ENCODE data around the gene FGF14.

Gene FGF14

GRCh38 chr13:102309110-102309509, 92.7 kb downstream of the FGF14 start:
- DNase-seq: no peak

DNA sequence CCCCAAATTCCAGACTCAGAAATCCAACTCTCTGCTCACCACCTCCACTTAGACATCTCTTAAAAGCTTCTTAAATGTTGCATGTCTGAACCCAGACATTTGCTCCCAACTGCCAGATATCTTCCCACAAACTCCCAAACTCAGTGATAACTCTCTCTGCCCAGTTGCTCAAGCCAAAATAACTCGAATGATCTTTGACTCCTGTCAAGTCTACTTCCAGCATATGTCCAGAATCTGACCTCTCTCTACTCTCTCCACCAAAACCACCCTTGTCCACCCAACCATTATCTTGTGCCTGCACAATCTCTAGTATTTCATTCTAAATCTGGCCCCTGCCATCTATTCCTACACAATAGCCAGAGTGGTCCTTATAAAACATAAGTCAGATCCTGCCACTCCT, 99.3 kb downstream of the FGF14 start:
- DNase-seq: no peak

DNA sequence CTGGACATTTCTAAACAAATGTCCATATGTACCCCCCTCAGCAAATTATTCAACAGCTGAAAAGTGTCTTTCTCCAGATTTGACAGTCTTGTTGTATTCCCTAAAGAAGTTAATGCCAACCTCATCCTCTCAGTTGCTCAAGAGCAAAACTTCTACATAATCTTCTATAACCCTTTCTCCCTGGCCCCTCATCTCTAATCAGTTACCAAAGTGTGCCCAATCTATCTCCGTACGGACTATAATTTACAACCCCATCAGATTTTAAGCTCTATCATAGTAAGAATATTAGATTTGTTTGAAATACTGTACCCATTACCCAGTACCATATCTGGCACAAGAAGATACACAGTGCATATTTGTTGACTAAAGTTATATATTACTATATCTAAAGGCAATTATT, 101.5 kb downstream of the FGF14 start:
- DNase-seq: no peak

DNA sequence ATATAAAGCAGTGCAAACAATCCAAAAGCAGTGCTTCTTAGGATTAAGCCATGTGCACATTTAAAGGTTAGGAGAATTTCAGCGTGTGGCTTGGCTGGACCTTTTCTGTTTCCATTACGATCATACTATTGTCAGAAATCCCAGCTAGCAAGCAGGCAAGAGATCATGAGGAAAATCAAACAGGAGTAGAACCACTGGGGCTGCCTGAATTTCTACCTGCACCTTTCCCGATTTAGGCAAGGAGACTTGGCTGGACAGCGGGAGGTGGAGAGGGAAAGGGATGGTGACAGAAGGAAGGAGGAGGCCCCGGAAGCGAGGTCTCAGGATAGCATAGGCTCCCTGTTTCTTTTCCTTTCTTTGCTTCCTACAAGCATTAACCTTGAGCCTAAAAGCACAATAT, 102.5 kb downstream of the FGF14 start:
- no peak for DNase-seq

GRCh38 chr13:102298051-102298450, 103.8 kb downstream of the FGF14 start:
- DNase-seq: no peak

- no peak for DNase-seq
Observed at GRCh38 chr13:102295316-102296048, 106.4 kb downstream of the FGF14 start.

GRCh38 chr13:102294407-102295018, 107.3 kb downstream of the FGF14 start:
- DNase-seq: no peak

GRCh38 chr13:102293723-102294122, 108.1 kb downstream of the FGF14 start:
- DNase-seq: no peak

GRCh38 chr13:102291587-102292218, 110.1 kb downstream of the FGF14 start:
- no peak for DNase-seq

- DNase-seq: no peak
Observed at GRCh38 chr13:102289606-102290005, 112.2 kb downstream of the FGF14 start.

GRCh38 chr13:102286326-102286725, 115.5 kb downstream of the FGF14 start:
- DNase-seq: no peak

- no peak for DNase-seq
Observed at GRCh38 chr13:102280366-102280765, 121.5 kb downstream of the FGF14 start.

DNA sequence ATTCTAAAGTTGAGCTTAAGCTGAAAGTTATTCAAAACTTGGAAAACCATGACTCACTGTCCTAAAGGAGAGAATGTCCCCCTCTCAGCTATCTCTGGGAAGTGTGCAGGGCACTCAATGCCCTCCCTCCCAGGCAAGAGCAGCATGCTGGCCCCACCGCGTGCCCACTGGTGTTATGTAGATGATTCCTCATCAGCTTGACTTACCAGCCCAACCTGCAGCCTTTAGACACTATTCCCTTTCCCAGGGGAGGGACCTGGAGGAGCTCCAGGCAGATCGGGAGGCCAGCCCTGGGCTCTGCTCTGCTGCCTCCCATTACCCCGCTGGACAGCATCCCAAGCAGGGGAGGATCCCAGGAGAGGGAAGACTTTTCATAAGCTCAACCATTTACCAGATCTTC, 124.6 kb downstream of the FGF14 start:
- DNase-seq: no peak

DNA sequence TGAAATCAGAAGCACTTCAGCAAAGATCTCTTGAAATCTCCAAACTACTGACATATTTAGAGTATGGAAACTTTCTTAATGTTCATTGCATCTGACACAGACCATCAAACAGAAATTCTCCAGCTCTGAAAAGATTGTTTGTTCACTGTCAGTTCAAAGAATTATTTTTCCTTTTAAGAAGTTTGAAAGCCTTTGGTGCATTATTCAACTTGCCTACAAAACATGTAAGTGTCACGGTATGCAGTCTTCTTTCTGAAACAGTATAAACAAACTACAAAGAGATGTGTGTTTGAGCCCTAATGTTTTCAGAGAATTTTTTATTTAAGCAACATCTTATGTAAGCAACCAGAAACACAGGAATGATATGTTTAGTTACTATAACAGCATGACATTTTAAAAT, 125.4 kb downstream of the FGF14 start:
- DNase-seq: no peak

DNA sequence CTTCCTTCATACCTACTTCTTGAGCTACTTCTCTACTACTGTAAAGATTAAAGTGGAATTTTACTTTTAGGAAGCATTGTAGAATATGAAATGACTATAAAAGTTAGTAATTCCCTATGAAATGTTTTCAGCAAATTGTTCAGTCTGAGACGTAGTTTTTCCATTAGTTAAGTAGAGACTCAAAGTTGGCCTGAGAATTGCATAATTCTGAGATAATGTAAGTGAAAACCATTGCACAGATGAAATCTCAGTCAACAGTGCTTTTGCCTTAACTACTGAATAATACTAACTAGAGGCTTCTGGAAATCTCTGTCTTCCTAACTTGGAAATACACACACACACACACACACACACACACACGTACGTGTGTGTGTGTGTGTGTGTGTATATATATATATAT, 125.9 kb downstream of the FGF14 start:
- no peak for DNase-seq

DNA sequence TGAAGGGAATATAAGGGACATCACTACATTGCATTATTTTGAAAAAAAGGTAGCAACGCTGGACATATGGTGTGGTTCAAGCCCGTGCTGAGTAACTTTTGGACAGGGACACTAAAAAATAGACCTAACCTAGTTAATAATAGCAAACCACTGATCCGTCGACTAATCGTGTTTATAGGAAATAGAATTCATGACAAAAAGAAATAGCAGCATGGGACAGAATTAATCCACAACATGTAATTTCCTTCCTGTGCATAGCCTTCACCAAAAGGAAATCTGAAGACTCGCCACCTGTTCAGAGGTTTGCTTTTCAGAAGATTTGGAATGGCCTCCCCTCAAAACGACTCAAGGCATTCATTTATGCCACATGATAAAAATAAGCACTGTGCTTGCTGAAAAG, 128.7 kb downstream of the FGF14 start:
- no peak for DNase-seq

DNA sequence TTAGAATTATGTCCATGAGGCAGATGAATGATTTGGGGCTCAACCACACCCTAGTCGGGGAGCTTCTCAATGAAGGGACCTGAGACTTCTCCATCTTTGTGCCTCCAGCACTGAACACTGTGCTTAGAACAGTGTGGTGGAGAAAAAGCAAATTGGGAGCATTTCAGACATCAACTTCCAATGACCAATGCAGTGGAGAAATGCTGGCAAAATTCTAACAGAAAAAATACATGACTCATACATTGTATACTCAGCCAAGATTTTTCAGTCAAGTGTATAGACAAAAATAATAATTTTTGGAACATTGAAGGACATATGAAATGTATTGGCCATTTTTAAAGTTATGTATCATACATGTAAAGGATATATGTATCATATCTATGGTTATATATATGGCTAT, 134.7 kb downstream of the FGF14 start:
- DNase-seq: no peak

DNA sequence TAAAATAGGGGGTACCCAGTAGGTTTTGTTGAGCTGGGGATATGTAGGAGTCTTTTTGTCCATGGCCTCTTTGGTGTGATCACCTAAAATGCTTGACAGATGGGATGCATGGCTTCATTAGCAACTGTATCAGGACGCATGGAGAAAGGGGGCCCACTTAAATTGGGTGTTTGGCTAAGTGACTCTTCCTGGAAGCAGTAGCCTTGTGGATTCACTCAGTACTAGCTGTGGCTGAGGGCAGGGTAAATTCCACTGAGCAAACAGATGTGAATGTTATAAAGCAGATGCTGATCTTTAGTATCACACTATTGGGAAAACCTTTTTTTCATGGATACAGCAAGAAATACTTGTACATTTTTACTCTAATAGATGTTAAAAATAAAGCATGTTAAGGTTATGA, 140.0 kb downstream of the FGF14 start:
- DNase-seq: no peak

GRCh38 chr13:102261316-102261715, 140.5 kb downstream of the FGF14 start:
- no peak for DNase-seq

GRCh38 chr13:102260256-102260655, 141.6 kb downstream of the FGF14 start:
- DNase-seq: no peak

DNA sequence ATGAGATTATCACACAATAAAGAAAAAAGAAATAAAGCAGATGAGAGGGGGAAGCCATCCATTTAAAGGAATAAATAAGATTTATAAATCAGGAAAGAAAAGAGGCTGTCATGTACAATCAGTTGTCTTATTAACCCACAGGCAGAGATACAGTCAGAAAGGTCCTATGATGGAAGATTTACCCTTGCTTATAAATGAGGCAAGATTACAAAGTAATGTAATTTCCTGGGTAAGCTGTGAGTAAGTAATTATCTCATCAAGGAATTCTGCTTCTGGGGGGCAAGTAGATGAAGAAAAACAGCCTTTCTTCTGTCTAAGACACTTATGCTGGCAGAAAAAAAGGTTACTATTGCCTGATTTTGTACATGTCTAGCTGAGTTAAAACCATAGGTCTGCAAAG, 146.4 kb downstream of the FGF14 start:
- DNase-seq: no peak

GRCh38 chr13:102251817-102252216, 150.0 kb downstream of the FGF14 start:
- no peak for DNase-seq

DNA sequence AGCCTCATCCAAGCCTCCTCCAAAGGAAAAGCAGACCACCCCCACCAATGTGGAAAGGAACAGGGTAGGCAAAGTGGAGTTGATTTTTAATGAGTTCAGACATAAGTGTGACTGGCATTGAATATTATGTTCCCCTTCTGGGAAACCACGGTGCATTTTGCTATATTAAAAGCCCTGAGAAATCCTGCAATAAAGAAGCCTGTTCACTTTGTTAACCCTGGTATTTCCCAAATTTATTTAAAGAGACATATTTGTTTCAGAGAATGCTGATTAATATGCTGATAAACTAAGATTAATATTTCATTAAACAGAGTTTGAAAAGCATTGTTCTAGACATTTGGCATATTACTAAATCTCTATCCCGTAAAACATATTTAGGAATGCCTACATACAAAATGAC, 151.4 kb downstream of the FGF14 start:
- no peak for DNase-seq

DNA sequence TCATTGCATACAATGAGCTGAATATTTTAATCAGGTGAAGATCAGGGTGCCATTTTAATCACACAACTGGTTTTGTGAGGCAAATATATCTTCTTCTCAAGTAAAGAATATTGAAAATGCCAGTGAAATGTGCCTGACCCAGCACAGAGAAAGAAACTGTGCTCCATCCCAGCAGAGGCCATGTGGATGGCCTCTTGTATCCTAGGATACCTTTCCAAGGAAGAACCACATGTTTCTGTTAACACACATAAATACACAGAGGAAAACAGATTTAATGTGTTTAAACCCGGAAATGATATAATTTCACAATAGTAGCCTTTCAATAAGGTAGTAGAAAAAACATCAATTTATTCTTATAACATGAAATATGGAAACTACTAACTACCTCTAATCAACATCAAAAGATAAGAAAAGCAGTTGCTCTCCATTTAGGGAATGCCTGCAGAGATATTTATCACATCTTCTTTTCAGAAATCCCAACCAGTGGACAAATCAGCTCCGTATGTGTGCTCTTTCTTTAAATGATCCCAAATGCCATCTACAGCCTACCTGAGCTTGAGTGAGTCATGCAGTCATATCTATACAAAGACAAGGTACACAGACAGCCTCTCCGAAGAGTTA, 157.1 kb downstream of the FGF14 start:
- DNase-seq: no peak
